WTC11 (cell line): ENCODE results near the gene CYSRT1. TPM values are rescaled to one million over a fixed set of nuclear protein-coding genes. Genes with fewer than 3 reads are reported as not detected.
A peak's percentile ranks its signal among the peaks of the same experiment; 100 is the strongest.

Experiments
- ATAC-seq: fragments of 200-7000 bp; cut with Tn5 transposase; 2 replicates; pipeline ENCODE4 v1.10.0; 2021; ENCODE audit warnings: mild to moderate bottlenecking, moderate library complexity
- CTCF ChIA-PET: fragments of 300-600 bp; sonication (Branson Sonifier 250); formaldehyde crosslinking; loops from one replicate; lab custom pipeline; 2021; ENCODE audit warnings: antibody characterized with exemption; lab: Charles Lee
- POLR2A ChIA-PET: fragments of 350-600 bp; sonication (Branson Sonifier 250); formaldehyde crosslinking; loops from one replicate; lab custom pipeline; 2021; ENCODE audit warnings: antibody characterized with exemption; lab: Charles Lee
- DNase-seq: peaks from one replicate; pipeline ENCODE4 v3.0.0; 2021; ENCODE audit warnings: low spot score
- H3K27ac Mint-ChIP-seq: 2 replicates; pipeline ENCODE4 v1.8.0; 2021; ENCODE audit warnings: mixed read lengths
- H3K27me3 Mint-ChIP-seq: 2 replicates; pipeline ENCODE4 v1.8.0; 2021; ENCODE audit warnings: low read depth, mild to moderate bottlenecking, moderate library complexity, mixed read lengths
- H3K36me3 Mint-ChIP-seq: 2 replicates; pipeline ENCODE4 v1.8.0; 2021; ENCODE audit warnings: mixed read lengths
- H3K4me1 Mint-ChIP-seq: 2 replicates; pipeline ENCODE4 v1.8.0; 2022; ENCODE audit warnings: mixed read lengths
- H3K4me3 Mint-ChIP-seq: 2 replicates; pipeline ENCODE4 v1.8.0; 2021; ENCODE audit warnings: mild to moderate bottlenecking, moderate library complexity, mixed read lengths
- H3K9me3 Mint-ChIP-seq: 2 replicates; pipeline ENCODE4 v1.8.0; 2021; ENCODE audit warnings: mixed read lengths
- CREB1 ChIP-seq: sonication (generic); formaldehyde crosslinking; IDR thresholded peaks from 2 replicates; pipeline ENCODE4 v1.8.0; 2023; ENCODE audit warnings: mild to moderate bottlenecking, missing genetic modification reagents
- ELF4 ChIP-seq: sonication (generic); formaldehyde crosslinking; IDR thresholded peaks from 2 replicates; pipeline ENCODE4 v1.8.1; 2022; ENCODE audit warnings: low read depth, mild to moderate bottlenecking, moderate library complexity, missing genetic modification reagents
- EMX1 ChIP-seq: fragments of 250-450 bp; sonication (Bioruptor Pico); IDR thresholded peaks from 2 replicates; pipeline ENCODE4 v1.8.0; 2021; ENCODE audit warnings: mild to moderate bottlenecking
- FOXK1 ChIP-seq: sonication (generic); formaldehyde crosslinking; IDR thresholded peaks from 2 replicates; pipeline ENCODE4 v1.8.0; 2022; ENCODE audit warnings: mild to moderate bottlenecking, moderate library complexity, missing genetic modification reagents
- KAT7 ChIP-seq: sonication (generic); formaldehyde crosslinking; IDR thresholded peaks from 2 replicates; pipeline ENCODE4 v1.8.1; 2023; ENCODE audit warnings: missing genetic modification reagents, mild to moderate bottlenecking, borderline replicate concordance
- MLX ChIP-seq: sonication (generic); formaldehyde crosslinking; IDR thresholded peaks from 2 replicates; pipeline ENCODE4 v1.8.1; 2023; ENCODE audit warnings: mild to moderate bottlenecking, missing genetic modification reagents, moderate library complexity
- PRRX2 ChIP-seq: fragments of 250-450 bp; sonication (Bioruptor Pico); IDR thresholded peaks from 2 replicates; pipeline ENCODE4 v1.8.0; 2021; ENCODE audit warnings: mild to moderate bottlenecking
- SP1 ChIP-seq: sonication (generic); formaldehyde crosslinking; conservative IDR thresholded peaks from 2 replicates; pipeline ENCODE4 v1.8.1; 2022; ENCODE audit warnings: missing genetic modification reagents
- total RNA-seq: library from RNA; stranded (reverse); gene quantifications from 3 replicates; pipeline ENCODE4 v1.2.3, GENCODE V29; 2021
- TF ChIP-seq, protein P1 (sequence below): fragments of 250-450 bp; sonication (Bioruptor Pico); IDR thresholded peaks from 2 replicates; pipeline ENCODE4 v1.8.0; 2021; ENCODE audit warnings: mild to moderate bottlenecking
- TF ChIP-seq, protein P2 (sequence below): sonication (generic); formaldehyde crosslinking; IDR thresholded peaks from 2 replicates; pipeline ENCODE4 v1.8.1; 2023; ENCODE audit warnings: mild to moderate bottlenecking, missing genetic modification reagents, borderline replicate concordance
- TF ChIP-seq, protein P3 (sequence below): sonication (generic); formaldehyde crosslinking; IDR thresholded peaks from 2 replicates; pipeline ENCODE4 v1.8.1; 2023; ENCODE audit warnings: mild to moderate bottlenecking, moderate library complexity, missing genetic modification reagents
- TF ChIP-seq, protein P4 (sequence below): sonication (generic); formaldehyde crosslinking; IDR thresholded peaks from 2 replicates; pipeline ENCODE4 v1.8.0; 2023; ENCODE audit warnings: missing genetic modification reagents, mild to moderate bottlenecking, borderline replicate concordance
- TF ChIP-seq, protein P5 (sequence below): fragments of 250-450 bp; sonication (Bioruptor Pico); IDR thresholded peaks from 2 replicates; pipeline ENCODE4 v1.9.0; 2021; ENCODE audit warnings: mild to moderate bottlenecking, borderline replicate concordance
- TF ChIP-seq, protein P6 (sequence below): sonication (generic); formaldehyde crosslinking; IDR thresholded peaks from 2 replicates; pipeline ENCODE4 v1.8.0; 2022; ENCODE audit warnings: mild to moderate bottlenecking, missing genetic modification reagents

CYSRT1 gene
- total RNA-seq, 1 experiment from 2014 or later, result 3.5 TPM

DNA sequence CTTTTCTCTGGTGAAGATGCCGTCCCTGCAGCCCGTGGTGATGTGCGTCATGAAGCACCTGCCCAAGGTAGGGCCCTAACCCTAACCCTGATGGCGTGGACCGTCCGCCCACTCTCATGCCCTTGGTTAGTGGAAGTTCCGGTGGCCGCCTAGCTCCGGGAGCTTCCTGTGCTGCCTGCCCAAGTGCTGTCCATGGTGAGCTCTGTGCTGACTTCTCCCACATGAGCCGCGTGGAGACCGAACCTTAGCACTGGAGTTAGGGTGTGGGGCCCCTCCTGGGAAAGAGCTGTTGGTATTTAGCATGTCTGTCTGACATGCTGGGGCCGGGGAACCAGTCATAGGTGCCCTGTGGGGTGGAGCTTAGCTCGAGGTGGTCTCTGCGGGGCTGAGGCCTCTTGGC, 31.4 kb downstream of the CYSRT1 start:
- peaks cover 5% of the 10 kb centered on the region for H3K4me1 Mint-ChIP-seq
- H3K36me3 Mint-ChIP-seq, result peaks cover 16% of the 10 kb centered on the region
- ATAC-seq (no peak), DNase-seq (no peak)
- POLR2A ChIA-PET, result interaction anchor here (1.5 kb wide), 1 partner anchor 16 kb away, joined by 8 read pairs; the partner anchor contains the start of gene TUBB4B
- peak overlapping the region; percentile 83 for H3K4me3 Mint-ChIP-seq
- peaks cover 7% of the 10 kb centered on the region; the same call in 1 of the 2 replicates for H3K27me3 Mint-ChIP-seq
- CTCF ChIA-PET, result interaction anchor here (0.7 to 1.6 kb wide), 4 partner anchors 12 to 40 kb away, joined by 3 to 10 read pairs (median 7); partner anchors contain the start of gene TOR4A
- no peak overlapping the region for H3K27ac Mint-ChIP-seq
- TF ChIP-seq KAT7 (CRISPR knock-in tag), result no peak
- TF ChIP-seq, protein P1, sequence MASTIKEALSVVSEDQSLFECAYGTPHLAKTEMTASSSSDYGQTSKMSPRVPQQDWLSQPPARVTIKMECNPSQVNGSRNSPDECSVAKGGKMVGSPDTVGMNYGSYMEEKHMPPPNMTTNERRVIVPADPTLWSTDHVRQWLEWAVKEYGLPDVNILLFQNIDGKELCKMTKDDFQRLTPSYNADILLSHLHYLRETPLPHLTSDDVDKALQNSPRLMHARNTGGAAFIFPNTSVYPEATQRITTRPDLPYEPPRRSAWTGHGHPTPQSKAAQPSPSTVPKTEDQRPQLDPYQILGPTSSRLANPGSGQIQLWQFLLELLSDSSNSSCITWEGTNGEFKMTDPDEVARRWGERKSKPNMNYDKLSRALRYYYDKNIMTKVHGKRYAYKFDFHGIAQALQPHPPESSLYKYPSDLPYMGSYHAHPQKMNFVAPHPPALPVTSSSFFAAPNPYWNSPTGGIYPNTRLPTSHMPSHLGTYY (CRISPR knock-in tag), result no peak
- TF ChIP-seq SP1 (CRISPR knock-in tag), result no peak
- TF ChIP-seq, protein P2, sequence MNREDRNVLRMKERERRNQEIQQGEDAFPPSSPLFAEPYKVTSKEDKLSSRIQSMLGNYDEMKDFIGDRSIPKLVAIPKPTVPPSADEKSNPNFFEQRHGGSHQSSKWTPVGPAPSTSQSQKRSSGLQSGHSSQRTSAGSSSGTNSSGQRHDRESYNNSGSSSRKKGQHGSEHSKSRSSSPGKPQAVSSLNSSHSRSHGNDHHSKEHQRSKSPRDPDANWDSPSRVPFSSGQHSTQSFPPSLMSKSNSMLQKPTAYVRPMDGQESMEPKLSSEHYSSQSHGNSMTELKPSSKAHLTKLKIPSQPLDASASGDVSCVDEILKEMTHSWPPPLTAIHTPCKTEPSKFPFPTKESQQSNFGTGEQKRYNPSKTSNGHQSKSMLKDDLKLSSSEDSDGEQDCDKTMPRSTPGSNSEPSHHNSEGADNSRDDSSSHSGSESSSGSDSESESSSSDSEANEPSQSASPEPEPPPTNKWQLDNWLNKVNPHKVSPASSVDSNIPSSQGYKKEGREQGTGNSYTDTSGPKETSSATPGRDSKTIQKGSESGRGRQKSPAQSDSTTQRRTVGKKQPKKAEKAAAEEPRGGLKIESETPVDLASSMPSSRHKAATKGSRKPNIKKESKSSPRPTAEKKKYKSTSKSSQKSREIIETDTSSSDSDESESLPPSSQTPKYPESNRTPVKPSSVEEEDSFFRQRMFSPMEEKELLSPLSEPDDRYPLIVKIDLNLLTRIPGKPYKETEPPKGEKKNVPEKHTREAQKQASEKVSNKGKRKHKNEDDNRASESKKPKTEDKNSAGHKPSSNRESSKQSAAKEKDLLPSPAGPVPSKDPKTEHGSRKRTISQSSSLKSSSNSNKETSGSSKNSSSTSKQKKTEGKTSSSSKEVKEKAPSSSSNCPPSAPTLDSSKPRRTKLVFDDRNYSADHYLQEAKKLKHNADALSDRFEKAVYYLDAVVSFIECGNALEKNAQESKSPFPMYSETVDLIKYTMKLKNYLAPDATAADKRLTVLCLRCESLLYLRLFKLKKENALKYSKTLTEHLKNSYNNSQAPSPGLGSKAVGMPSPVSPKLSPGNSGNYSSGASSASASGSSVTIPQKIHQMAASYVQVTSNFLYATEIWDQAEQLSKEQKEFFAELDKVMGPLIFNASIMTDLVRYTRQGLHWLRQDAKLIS (CRISPR knock-in tag), result no peak
- no peak for TF ChIP-seq FOXK1
- TF ChIP-seq, protein P3, sequence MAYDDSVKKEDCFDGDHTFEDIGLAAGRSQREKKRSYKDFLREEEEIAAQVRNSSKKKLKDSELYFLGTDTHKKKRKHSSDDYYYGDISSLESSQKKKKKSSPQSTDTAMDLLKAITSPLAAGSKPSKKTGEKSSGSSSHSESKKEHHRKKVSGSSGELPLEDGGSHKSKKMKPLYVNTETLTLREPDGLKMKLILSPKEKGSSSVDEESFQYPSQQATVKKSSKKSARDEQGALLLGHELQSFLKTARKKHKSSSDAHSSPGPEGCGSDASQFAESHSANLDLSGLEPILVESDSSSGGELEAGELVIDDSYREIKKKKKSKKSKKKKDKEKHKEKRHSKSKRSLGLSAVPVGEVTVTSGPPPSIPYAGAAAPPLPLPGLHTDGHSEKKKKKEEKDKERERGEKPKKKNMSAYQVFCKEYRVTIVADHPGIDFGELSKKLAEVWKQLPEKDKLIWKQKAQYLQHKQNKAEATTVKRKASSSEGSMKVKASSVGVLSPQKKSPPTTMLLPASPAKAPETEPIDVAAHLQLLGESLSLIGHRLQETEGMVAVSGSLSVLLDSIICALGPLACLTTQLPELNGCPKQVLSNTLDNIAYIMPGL (CRISPR knock-in tag), result 0 out of 2 replicates have a peak, but pooled peaks have one; percentile 13
- H3K9me3 Mint-ChIP-seq, result no peaks in the 10 kb centered on the region

DNA sequence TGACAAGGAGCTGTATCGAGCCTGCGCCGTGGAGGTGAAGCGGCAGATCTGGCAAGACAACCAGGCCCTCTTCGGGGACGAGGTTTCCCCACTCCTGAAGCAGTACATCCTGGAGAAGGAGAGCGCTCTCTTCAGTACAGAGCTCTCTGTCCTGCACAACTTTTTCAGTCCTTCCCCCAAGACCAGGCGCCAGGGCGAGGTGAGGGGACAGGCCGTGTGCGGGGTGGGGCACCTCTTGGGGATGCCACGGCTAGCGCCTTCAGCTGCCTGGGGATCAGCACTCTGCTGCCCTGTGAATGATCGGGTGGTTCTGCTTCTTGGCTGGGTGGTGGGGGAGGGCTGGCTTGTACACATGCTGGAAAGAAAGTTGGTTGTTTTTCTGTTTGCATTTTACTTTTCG, 31.9 kb downstream of the CYSRT1 start:
- DNase-seq (no peak), ATAC-seq (no peak)
- Mint-ChIP-seq H3K36me3 (peaks cover 16% of the 10 kb centered on the region), H3K27me3 (peaks cover 7% of the 10 kb centered on the region; the same call in 1 of the 2 replicates), H3K9me3 (no peaks in the 10 kb centered on the region), H3K4me3 (peak overlapping the region; percentile 83), H3K27ac (no peak overlapping the region), H3K4me1 (peaks cover 8% of the 10 kb centered on the region)
- ChIA-PET POLR2A (interaction anchor here (0.6 kb wide), 1 partner anchor 21 kb away, joined by 3 read pairs; no protein-coding TSS in a partner anchor), CTCF (interaction anchor here (0.6 to 1.6 kb wide), 5 partner anchors 12 to 150 kb away, joined by 3 to 10 read pairs (median 7); partner anchors contain the start of gene TOR4A)
- TF ChIP-seq MLX (CRISPR knock-in tag), result no peak
- TF ChIP-seq KAT7 (CRISPR knock-in tag), result no peak
- no peak for TF ChIP-seq CREB1
- TF ChIP-seq PRRX2, result no peak
- TF ChIP-seq, protein P4, sequence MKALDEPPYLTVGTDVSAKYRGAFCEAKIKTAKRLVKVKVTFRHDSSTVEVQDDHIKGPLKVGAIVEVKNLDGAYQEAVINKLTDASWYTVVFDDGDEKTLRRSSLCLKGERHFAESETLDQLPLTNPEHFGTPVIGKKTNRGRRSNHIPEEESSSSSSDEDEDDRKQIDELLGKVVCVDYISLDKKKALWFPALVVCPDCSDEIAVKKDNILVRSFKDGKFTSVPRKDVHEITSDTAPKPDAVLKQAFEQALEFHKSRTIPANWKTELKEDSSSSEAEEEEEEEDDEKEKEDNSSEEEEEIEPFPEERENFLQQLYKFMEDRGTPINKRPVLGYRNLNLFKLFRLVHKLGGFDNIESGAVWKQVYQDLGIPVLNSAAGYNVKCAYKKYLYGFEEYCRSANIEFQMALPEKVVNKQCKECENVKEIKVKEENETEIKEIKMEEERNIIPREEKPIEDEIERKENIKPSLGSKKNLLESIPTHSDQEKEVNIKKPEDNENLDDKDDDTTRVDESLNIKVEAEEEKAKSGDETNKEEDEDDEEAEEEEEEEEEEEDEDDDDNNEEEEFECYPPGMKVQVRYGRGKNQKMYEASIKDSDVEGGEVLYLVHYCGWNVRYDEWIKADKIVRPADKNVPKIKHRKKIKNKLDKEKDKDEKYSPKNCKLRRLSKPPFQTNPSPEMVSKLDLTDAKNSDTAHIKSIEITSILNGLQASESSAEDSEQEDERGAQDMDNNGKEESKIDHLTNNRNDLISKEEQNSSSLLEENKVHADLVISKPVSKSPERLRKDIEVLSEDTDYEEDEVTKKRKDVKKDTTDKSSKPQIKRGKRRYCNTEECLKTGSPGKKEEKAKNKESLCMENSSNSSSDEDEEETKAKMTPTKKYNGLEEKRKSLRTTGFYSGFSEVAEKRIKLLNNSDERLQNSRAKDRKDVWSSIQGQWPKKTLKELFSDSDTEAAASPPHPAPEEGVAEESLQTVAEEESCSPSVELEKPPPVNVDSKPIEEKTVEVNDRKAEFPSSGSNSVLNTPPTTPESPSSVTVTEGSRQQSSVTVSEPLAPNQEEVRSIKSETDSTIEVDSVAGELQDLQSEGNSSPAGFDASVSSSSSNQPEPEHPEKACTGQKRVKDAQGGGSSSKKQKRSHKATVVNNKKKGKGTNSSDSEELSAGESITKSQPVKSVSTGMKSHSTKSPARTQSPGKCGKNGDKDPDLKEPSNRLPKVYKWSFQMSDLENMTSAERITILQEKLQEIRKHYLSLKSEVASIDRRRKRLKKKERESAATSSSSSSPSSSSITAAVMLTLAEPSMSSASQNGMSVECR, result no peak
- TF ChIP-seq, protein P5, sequence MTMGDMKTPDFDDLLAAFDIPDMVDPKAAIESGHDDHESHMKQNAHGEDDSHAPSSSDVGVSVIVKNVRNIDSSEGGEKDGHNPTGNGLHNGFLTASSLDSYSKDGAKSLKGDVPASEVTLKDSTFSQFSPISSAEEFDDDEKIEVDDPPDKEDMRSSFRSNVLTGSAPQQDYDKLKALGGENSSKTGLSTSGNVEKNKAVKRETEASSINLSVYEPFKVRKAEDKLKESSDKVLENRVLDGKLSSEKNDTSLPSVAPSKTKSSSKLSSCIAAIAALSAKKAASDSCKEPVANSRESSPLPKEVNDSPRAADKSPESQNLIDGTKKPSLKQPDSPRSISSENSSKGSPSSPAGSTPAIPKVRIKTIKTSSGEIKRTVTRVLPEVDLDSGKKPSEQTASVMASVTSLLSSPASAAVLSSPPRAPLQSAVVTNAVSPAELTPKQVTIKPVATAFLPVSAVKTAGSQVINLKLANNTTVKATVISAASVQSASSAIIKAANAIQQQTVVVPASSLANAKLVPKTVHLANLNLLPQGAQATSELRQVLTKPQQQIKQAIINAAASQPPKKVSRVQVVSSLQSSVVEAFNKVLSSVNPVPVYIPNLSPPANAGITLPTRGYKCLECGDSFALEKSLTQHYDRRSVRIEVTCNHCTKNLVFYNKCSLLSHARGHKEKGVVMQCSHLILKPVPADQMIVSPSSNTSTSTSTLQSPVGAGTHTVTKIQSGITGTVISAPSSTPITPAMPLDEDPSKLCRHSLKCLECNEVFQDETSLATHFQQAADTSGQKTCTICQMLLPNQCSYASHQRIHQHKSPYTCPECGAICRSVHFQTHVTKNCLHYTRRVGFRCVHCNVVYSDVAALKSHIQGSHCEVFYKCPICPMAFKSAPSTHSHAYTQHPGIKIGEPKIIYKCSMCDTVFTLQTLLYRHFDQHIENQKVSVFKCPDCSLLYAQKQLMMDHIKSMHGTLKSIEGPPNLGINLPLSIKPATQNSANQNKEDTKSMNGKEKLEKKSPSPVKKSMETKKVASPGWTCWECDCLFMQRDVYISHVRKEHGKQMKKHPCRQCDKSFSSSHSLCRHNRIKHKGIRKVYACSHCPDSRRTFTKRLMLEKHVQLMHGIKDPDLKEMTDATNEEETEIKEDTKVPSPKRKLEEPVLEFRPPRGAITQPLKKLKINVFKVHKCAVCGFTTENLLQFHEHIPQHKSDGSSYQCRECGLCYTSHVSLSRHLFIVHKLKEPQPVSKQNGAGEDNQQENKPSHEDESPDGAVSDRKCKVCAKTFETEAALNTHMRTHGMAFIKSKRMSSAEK (CRISPR knock-in tag), result no peak
- no peak for TF ChIP-seq EMX1 (CRISPR knock-in tag)
- TF ChIP-seq, protein P6, sequence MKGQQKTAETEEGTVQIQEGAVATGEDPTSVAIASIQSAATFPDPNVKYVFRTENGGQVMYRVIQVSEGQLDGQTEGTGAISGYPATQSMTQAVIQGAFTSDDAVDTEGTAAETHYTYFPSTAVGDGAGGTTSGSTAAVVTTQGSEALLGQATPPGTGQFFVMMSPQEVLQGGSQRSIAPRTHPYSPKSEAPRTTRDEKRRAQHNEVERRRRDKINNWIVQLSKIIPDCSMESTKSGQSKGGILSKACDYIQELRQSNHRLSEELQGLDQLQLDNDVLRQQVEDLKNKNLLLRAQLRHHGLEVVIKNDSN (CRISPR knock-in tag), result no peak
- no peak for TF ChIP-seq ELF4
